HG03135 (cell line): Measurements from ENCODE around the gene IL16.
"Not testable (repeated sequence)": the region's sequence is repeated elsewhere in the genome, so short reads cannot be mapped to it uniquely, and the experiment has no call there.

Experiments
- ATAC-seq: cut with Tn5 transposase; IDR thresholded peaks from one replicate; pipeline ENCODE4 v1.9.1; 2021; ENCODE audit warnings: mild to moderate bottlenecking, moderate library complexity; ENCODE audit not compliant: unreplicated experiment

IL16 gene

DNA sequence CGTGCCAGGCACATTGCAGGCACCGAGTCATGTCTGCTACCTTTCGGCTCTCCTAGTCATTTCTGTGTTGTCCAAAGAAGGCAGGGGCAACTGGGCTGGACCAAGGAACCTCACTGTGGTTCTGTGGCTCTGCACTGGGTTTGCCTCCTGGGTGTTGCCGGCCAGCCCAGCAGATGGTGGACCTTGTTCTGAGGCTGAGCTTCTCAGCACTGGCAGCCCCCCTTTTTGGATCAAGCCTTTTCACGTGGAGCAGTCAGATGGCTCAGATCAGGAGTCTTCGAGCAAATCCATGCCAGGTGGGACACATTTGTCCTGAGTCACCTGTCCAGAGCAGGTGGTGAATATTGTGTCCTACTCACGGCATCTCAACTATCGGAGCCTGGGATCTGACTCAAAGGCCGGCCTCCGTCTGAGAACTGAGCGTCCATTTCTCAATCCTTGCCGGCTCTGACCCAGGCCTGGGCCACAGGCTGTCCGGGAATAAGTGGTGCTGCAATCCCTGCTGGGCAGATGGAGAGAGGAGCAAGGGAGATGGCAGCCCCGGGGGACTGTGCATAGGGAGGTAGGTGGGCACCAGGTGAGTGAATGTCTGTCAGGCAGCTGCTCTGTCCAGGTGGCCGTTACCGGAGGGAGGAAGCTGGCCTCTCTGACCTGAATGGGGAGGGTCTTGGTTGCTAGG lies at the start of gene IL16:
TSS of gene IL16 (plus strand) at position 304 of the 679 bp plus-strand sequence. CDS start 28,521 bp downstream, outside the sequence.
- ATAC-seq, result no peak

DNA sequence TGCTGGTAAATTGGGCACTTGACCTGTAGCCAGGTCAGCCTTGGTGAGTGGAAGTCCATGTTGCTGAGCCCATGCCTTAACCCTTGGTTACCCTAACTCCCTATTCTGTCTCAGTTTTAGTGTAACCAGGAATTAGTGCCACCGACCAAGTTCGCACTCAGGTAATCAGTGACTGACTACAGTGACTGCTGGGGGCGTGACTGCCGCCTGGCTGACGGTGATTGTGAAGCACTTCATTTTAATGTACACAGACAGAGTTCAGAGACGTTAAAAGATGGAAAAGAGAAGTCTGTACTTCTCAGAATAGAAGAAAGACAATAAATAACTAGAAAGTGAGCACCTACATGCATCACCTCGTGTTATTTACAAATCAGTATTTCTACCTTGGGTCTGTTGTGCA lies 45.3 kb upstream of the IL16 start:
- ATAC-seq, result no peak

DNA sequence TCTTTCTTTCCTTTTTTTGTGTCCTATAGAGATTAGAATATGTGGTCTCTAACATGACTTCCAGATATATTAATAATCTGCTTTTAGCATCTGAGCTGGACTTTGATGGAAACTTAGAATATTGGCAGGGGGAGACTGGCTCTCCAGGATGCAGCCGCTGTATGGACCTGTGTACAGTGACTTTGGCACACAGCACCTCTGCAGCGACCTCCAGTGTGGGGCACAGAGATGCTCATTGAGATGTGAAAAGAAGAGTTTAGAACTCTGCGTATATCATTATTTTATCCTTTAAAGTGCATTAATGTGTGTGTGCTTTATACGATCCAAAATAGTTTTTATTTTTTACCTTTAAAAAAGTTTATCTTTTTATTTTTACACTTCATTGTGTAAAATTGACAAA lies 44.3 kb upstream of the IL16 start:
- no peak for ATAC-seq

DNA sequence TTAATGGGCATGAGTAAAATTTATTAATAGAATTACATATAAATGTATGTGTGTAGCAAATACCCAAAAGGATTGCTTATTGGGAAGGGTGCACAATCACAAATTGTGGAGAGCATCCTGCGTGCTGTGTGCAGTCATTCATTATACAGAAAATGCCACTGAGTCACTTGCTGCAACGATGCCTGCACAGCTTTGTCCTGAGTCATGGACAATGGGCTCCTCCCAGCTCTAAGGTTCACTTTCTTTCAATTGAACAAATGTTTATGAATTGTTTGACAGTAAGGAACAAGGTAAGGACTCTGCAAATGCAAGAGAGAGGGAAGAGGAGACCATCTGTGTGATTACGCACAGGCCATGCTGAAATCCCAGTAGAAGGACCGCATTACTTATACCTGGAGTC lies 43.9 kb upstream of the IL16 start:
- no peak for ATAC-seq

DNA sequence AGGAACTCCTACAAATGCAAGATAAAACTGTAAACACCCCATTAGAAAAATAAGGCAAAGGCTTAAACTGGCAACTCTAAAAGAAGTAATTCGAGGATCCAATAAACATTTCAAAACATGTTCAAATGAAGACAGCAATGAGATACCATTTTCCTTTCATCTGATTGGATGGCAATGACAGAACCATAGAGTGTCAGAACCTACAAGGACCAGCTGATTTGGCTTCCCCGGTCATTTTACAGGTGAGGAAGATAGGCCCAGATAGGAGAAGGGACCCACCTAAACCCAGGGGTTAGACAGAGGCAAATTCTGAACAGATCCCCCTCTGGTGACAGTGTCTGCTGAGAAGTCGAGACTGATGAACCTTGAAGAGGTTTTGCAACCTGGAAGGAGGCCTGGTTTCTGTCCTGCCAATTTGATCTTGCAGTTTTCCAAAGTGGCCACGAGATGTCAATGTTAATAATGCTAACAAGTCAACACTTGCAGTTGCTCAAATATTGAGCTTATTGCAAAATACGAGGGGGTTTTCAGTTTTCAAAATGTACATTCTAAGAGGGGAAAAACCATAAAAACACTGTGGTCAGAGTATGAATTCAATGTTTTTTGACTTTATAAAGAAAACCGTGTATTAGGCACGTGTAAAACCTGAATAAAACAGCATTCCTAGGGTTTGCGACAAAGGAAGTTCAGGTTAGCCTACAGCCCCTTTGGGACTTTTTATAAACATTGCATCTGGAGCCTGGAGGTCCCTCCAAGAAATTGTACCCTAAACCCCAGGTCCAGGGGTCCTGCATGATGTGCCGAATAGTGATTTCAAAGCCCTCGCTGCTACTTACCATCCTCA lies 41.1 kb upstream of the IL16 start:
- ATAC-seq, result no peak

DNA sequence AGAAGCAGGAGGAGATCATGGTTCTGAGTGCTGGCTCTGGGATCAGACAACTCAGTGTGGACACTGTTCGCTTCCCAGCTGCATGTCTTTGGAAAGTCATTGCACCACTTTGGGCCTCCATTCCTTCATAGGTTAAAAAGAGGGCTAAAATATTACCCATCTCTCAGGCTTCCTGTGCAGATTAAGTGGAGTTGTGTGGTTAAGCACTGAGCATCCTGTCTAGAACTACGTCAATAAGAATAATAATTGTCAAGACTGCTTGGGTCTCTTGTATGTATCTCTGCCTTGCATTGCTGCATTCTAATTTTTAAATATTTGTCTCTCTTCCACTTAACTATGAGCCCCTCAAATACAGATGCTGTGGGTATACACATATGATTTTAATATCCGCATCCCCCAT lies 40.4 kb upstream of the IL16 start:
- ATAC-seq, result no peak

DNA sequence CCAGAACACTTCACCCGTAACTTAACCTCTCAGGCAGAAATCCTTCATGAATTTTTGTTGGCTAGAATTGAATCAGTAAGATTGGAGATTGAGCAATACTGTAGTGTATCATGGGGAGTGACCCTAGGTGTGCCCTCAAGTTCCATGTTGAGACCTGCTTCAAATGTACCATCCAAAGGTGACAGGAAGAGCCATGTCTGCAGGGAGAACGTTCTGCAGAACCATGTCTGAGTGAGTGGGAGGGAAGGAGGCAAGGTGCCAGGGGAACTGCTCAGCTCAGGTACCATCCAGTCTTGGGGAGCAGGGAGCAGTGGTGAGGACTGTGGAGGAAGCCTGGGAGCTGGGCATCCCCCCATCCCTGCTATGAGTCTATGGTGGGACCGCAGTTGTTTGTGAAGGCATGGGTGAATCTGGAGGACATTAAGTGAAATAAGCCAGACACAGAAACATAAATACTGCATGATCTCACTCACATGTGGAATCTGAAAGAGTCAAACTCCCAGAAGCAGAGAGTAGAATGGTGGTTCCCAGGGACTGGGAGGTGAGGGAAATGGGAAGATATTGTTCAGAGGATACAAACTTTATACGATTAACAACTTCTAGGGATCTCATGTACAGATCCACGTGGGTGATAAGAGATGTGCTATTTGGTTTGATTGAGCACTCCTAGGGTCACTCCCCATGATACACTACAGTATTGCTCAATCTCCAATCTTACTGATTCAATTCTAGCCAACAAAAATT lies 39.3 kb upstream of the IL16 start:
- no peak for ATAC-seq

DNA sequence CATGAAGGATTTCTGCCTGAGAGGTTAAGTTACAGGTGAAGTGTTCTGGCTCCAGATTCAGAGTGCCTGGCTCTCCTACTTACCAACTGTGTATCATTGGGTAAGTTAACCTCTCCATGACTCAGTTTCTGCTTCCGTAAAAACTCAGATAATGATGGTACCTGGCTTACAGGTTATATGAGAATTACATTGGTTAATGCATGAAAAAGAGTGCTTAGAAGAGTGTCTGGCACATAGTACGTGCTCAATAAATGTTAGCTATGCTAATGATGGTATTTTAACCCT lies 38.8 kb upstream of the IL16 start:
- ATAC-seq, result no peak

DNA sequence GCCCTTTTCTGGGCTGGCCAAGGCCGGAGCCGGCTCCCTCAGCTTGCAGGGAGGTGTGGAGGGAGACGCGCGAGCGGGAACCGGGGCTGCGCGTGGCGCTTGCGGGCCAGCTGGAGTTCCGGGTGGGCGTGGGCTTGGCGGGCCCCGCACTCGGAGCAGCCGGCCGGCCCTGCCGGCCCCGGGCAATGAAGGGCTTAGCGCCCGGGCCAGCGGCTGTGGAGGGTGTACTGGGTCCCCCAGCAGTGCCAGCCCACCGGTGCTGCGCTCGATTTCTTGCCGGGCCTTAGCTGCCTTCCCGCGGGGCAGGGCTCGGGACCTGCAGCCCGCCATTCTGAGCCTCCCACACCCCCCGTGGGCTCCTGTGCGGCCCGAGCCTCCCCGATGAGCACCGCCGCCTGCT lies 38.1 kb upstream of the IL16 start:
- not testable (repeated sequence) for ATAC-seq

DNA sequence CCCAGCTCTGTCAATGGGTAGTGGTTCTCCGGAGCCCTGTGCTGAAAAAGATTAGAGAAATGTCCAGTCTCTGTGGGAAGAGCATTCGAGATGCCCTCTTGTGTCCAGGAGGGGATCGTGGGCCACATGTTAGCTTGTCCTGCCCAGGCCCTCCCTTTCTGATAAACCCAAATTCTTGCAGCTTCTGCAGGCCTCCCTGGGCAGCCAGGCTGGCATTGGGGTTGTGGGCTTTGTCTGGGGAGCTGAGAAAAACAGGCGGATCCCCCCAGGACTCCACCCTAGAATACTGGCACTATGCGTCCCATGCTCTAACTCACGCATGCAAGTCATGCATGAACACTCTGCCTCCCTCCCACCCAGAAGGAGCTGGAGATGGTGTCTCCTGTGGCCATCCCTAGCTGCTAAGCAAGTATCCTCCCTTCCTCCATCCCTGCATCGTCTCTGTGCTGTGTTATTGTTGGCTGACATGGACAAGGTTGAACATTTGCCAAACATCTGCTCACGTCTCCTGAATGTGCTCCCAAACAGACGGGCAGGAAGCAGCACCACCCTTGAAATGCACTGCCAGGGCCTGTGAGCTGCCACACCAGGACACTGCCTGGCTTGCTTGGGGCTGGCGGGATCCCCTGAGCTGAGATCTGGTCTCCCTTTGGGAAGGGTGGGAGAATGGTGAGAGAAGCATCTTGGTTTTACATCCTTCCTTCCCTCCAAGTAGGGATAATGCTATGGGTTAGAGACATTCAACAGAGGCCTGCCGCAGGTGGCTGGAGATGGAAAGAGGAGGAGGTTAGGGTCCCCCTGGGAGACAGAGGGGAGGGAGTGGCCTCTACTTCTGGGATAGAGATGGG lies 36.1 kb upstream of the IL16 start:
- no peak for ATAC-seq

DNA sequence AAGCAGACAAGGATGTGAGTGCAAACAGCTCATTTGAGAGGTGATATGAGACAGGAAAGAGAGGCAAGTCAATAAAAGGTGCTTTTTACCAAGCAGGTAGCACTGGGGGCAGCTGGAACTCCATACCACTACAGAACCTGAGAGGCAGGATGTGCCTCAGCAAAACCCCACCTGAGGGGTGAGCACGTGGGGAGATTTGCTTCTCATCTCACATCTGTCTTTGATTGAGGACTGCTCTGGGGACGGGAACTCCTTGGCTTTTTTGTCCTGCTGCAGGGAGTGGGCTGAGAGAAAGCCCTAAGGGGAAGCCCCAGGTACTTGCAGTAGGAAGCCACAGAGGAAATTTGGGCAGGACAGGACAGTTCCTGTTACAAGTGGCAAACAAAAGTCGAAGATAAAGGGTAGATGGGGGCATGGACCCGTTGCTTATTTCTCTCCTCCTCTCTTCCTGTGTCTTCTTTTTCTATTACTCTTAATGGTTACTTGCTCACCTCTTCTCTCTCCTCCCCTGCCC lies 35.5 kb upstream of the IL16 start:
- no peak for ATAC-seq

DNA sequence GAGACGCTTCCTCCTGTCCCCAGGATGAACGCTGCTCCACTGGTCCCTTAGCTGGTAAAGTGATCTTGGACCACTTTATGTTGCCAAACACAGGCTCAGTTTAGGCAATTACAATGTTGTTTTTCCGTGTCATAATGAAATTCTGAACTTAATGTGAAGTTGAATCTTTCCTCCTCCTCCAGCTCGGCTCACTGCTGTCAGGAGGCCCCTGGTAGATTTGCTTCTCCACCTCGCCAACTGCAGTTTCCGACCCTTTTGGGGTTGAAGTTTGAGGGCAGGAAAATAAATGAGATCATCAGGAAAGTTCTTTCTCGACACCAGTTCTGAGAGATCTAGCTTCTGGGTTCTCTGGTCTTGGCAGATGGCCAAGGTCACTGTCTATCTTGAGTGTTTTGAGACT lies 34.8 kb upstream of the IL16 start:
- ATAC-seq, result no peak

DNA sequence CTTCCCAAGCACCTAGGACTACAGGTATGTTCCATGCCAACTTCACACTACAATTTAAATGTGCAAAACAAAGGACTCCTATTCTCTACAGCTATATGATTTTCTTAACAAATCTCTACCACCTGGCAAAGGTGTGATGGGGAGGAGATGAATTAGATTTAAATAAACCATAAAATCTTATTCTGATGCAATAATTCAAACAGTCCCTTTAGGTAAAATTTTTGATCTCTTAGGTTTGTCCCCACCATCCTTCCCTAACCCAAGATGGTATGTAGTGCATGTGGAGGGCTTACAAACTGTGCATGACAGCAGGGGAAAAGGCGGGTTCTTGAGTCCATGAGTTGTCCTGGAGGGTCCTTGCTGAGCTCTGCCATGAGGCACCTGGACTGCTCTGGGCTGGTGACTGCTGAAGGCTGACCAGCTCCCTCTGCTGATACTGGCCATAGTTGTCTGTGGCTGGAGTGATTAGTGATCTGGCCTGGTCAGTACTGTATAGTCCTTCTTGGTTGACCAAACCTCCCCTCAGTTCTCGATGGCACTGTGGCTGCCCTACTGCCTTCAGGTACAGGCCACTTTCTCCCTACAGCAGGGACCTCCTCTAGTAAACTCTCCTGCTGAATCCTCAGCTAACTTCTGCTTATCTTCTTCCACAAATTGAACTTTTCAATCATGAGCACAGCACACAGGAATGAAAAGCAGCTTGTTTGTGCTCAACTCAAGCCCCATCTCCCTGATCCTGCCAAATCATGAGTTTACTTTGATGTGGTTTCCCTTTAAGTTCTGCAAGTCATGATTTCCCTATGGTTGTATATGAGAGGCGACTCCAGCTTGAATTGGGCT lies 32.5 kb upstream of the IL16 start:
- no peak for ATAC-seq

DNA sequence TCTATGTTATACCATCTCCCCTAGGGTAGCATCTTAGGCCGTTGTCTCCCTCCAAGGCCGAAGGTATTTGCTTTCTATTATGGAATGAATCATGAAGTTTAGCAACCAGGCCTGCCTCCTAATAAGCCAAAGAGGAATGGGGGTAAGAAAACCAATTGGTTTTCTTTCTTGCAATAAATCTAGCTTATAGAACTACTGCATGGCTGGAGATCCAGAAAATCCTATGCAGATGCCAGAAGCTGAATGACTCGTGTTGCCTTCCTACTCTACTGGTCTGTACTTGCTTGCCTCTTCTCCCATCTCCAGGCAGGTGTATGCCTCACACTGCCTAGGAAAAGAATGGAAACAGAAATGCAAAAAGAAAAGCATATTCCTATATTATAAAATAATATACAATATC lies 31.1 kb upstream of the IL16 start:
- no peak for ATAC-seq

DNA sequence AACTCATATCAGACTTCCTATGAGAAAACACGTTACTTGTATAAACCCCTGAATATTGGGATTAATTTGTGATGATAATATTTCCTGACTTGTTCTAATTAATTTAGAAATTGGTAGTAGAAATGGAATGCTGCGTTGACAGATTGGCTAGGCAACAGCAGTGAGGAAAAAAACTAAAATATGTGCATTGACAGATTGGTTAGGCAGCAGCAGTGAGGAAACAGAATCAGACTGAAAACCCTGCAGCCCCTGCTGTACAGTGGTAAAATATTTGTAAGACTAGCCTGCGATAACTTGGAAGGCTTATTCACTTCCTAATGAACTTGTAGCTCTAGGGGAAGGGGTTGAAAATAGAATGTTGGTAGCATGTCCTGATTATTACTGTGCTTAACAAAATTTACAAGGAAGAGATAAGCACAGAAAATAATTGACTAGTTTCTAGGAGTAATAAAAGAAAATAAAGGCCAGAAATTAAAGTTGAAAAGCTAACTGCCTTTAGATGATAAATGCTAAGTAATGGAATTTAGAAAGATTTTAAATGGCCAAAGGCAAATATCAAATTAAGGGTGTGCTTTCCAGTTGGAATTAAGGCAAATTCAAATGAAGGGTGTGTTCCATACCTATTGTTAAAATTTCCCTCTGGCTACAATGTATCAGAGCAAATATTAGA lies 29.9 kb upstream of the IL16 start:
- no peak for ATAC-seq

DNA sequence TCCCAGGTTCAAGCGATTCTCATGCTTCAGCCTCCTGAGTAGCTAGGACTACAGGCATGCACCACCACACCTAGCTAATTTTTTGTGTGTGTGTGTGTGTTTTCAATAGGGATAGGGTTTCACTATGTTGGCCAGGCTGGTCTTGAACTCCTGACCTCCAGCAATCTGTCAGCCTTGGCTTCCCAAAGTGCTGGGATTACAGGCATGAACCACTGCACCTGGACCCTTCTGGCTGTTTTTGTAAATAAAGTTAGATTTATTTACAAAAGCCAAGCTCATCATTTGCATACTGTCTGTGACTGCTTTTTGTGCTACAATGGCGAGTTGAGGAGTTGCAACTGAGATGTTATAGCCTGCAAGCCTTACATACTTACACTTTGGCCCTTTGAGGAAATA lies 28.6 kb upstream of the IL16 start:
- no peak for ATAC-seq

DNA sequence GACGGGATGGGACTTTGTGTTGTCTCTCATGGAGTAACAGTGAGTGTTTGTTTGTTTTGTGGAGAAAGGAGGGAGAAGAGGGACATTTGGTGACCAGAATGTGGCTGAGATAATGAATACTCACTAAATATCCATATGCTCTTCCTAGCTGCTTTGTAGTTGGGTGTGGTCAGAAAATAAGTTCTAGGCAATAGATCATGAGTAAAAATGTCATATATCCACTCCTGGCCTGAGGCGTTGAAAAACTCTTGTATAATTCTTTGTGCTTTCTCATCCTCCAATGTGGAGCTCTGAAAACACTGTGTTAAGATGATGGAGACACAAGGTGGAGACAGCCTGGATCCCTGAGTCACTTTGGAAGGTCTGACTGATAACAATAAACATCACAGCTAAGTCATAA lies 28.0 kb upstream of the IL16 start:
- ATAC-seq, result no peak

DNA sequence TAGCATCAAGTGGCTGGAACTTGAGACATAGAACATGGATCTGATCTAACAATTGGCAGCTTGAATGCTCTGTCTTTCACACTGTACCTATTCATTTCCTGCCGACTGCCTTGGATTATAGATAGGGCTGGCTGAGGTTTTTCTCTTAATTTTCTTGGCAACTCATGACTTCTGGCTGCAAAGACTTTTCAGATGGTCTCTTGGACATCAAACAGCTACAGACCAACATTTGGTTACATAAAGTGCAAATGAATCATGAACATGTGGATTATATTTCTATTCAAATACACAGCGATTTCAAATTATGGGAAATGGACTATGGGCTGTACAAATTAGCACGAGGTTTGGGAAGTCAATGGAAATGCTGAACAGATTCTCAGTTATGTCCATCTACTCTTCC lies 26.2 kb upstream of the IL16 start:
- no peak for ATAC-seq

DNA sequence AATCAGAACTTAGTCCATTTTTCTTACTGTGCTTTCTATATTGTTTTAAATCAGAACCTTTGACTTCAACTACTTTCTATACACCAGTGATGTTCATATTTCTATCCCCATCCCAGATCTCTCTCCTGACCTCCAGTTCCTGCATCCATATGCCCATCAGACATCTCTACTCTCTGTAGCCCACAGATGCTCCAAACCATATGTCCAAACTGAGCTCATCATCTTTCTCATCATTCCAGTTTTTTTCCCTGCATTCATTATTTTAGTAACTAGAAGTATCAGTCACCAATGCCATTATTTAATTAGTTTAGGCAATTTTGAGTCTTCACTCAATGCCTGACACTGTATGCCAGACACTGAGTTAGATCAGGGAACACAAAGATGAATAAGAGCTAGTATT lies 25.4 kb upstream of the IL16 start:
- ATAC-seq, result no peak
